GM21576 (cell line): ENCODE measurements around the gene MAP4K3.
"Not testable (repeated sequence)": the region's sequence is repeated elsewhere in the genome, so short reads cannot be mapped to it uniquely, and the experiment has no call there.

Source experiments
- ATAC-seq: cut with Tn5 transposase; IDR thresholded peaks from one replicate; pipeline ENCODE4 v1.9.1; 2021; ENCODE audit warnings: mild to moderate bottlenecking, moderate library complexity; ENCODE audit not compliant: unreplicated experiment

Gene MAP4K3

DNA sequence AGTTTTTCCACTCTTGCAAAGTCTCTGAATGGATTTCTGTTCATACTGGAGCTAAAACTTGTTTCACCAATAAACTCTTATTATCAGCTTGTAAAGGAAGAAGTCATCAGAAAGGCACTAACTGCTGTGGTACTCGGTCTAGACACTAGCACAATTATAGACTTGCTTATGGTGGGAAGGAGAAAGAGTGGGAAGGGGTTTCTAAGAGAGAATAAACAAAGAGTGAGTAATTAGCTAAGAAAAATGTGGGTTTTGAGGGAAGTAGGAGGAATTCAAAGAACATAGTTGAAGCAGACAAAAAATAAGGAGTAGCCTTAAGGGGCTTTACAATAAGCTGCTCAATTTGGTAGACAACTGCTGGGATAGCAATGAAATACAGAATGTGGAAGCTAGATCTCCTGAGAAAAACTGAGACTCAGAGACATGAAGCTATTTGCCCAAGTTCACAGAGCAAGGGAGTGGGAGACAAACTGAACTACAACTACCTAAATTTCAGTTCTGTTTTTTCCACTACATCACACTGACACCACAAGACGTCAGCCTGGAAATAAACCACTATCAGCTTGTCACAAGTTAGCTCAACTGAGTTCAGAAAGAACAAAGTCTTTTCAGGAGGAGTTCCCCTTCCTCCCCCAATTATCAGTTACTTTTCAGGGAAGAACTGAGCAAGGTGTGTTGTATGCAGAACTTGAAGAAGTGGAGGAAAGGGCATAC lies 59.7 kb downstream of the MAP4K3 start:
- peak; percentile 88 for ATAC-seq

DNA sequence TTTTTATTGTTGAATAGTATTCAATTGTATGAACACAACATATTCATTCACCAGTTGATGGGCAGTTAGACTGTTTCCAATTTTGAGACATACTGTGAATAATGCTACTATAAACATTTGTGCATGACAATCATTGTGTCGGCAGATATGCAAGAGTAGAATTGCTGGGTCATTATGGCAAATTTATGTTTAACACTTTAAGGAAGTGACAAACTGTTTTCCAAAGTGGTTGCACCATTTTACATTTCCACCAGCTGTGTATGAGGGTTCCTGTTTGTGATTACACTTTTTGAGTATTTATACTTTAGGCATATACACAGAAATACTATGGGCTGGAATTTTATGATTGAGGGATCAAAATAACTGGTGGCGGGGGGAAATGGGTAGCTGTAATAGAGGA lies 61.2 kb downstream of the MAP4K3 start:
- no peak for ATAC-seq

DNA sequence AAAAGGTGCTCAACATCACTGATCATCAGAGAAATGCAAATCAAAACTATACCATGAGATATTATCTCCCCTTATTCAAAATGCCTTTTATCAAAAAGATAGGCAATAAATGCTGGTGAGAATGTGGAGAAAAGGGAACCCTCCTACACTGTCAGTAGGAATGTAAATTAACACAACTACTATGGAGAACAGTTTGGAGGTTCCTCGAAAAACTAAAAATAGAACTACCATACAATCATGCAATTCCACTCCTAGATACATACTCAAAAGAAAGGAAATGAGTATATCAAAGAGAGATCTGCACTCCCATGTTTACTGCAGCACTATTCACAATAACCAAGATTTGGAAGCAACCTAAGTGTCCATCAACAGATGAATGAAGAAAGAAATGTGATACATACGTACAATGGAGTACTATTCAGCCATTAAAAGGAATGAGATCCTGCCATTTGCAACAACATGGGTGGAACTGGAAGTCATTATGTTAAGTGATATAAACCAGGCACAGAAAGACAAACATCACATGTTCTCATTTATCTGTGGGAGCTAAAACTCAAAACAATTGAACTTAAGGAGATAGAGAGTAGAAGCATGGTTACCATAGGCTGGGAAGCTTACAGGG lies 63.8 kb downstream of the MAP4K3 start:
- no peak for ATAC-seq

DNA sequence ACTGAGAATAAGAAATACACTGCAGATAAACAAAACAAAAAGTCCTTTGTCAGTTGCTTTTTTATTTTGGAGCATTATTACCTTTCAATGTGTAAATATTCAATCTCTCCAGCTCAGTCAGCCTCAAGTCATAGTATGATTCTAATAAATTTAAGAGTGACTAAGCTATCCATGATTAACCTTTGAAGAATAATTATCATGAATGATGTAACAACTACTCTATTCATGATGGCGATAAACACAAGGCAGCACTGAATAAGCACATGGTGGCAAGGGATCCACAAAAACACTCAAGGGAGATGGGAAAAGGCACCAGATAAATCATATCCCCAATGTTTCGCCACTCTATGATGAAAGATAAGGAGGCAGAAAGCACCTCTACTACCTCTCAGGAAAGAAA lies 67.0 kb downstream of the MAP4K3 start:
- no peak for ATAC-seq

DNA sequence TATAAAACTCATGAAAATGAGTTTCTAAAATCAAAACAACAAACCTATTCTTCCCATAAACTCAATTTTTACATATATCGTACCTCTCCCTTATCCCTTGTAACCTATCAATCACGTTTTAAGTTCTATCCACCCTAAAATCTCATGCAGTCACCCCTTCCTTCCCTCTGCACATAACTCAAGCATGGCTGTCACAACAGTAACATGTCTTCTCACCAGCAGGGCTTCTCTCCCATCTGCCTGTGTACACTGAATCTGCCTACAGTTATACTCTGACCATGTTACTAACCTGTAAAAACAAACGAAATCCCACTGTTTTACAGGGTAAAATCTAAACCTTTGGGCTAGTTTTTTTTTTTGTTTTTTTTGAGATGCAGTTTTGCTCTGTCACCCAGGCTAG lies 68.2 kb downstream of the MAP4K3 start:
- ATAC-seq = no peak

DNA sequence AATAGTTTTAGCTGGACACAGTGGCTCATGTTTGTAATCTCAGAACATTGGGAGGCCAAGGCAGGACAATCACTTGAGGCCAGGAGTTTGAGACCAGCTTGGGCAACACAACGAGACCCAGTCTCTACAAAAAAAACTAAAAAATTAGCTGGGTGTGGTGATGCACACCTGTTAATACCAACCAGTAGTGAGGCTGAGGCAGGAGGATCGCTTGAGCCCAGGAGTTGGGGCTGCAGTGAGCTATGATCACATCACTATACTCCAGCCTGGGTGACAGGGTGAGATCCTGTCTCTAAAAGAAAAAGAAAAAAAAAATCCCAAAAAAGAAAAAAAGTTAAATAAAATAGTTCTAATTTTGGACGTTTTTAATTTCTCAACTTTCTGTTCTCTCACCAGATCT lies 68.7 kb downstream of the MAP4K3 start:
- no peak for ATAC-seq

DNA sequence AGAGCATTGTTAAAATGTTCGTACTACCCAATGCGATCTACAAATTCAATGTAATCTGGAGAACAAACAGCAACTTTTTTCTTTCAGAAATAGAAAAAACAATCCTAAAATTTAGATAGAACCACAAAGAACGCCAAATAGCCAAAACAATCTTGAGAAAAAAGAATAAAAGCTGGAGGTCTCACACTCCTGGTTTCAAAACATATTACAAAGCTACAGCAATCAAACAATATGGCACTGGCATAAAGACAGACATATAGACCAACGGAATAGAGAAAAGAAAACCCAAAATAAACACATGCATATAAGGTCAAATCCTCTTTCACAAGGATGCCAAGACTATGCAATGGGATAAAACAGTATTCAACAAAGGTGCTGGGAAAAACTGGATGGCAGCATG lies 74.5 kb downstream of the MAP4K3 start:
- no peak for ATAC-seq

DNA sequence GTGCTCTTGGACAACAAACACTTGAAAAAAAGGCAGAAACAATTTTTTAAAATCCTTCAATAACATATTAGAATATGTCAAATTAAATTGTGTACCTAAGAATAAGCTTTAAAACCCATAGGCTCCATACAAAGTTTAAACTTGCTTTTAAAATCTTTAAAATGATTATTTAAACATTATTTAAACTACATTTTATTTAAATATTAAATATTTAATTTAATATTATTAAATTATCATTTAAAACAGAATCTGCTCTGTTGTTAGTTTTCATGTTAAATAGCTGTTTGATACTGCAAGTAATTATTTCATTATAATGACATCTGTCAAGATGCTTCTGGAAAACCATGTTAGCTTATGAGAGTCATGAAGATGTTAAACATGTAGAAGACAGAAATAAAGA lies 75.6 kb downstream of the MAP4K3 start:
- no peak for ATAC-seq

DNA sequence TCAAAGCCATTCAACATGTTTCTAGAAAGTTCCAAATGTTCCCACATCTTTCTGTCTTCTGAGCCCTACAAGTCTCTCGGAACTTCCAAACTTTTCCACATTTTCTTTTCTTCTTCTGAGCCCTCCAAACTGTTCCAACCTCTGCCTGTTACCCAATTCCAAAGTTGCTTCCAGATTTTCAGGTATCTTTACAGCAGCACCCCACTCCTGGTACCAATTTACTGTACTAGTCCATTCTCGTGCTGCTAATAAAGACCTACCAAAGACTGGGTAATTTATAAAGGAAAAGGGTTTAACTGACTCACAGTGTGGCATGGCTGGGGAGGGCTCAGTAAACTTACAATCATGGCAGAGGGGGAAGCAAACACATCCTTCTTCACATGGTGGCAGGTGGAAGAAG lies 76.7 kb downstream of the MAP4K3 start:
- ATAC-seq = not testable (repeated sequence)

DNA sequence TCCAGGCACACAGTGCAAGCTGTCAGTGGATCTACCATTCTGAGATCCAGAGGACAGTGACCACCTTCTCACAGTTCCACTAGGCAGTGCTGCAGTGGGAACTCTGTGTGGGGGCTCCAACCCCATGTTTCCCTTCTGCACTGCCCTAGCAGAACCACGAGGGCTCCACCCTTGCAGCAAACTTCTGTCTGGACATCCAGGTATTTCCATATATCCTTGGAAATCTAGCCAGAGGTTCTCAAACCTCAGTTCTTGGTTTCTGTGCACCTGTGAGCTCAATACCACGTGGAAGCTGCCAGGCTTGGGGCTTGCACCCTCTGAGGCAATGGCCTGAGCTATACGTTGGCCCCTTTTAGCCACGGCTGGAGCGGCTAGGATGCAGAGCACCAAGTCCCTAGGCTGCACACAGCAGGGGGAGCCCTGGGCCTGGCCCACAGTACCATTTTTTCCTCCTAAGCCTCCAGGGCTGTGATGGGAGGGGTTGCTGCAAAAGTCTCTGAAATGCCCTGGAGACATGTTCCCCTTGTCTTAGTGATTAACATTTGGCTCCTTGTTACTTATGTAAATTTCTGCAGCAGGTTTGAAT lies 77.5 kb downstream of the MAP4K3 start:
- ATAC-seq = no peak

DNA sequence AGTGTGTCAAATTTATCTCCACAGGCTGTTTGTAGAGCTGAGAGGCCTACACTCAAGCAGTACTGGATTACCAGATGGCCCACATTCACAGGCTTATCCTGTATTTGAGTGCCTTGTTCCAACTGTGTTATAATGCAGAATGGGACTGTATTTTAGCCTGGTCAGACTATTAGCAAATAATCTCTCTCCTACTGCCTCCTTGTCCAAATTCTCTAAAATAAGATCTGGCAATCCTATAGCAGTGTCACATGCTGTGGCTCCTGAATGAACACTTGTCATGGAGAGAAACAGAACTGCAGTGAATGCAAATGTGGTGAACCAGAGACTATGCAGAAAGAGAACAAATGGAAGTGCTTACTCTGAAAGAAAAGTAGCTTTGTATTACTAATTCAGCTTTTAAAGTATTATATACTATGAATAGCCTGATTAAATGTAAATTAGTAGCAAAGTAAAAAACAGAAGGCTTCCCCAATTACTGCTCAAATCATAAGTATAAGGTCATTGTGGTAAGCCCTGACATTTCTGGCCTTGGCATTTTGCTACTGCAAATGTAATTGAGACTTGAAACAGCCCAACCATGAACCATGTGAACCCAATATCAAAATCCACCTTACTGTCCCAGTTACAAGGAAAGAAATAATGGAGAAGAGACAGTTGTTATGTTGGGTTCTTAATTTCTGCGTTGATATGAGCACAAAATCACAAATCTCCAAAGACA lies 80.0 kb downstream of the MAP4K3 start:
- ATAC-seq = no peak

DNA sequence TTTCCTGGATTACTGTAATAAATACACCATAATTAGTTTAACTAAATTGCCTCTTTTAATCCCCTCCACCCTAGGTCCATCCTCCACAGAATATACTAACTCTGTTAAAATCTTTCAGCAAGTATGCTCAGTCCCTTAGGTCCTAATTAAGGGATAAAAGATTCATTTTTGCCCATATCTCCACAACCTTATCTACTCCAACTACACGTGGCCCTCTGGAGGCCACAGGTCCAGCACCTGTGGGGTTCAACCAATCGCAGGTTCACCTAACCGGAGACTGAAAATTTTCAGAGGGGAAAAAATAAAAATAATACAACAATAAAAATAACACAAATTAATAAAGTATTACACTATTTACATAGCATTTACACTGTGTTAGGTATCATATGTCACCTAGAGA lies 86.4 kb downstream of the MAP4K3 start:
- no peak for ATAC-seq

DNA sequence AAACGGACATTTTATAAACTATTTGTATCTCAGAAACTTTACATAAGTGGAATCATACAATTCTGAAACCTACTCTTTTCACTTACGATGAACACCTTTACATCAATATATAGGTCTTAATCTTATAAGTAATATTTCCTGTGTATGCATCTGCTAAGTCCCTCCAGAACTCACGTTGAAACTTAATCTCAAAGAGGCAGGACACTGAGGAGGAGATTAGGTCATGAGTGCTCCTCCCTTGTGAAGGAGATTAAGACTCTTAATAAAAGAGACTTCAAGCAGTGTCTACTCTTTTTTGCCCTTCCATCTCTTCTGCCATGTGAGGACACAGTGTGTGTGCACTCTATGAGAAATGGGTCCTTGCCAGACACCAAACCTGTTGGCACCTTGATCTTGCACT lies 98.6 kb downstream of the MAP4K3 start:
- no peak for ATAC-seq

DNA sequence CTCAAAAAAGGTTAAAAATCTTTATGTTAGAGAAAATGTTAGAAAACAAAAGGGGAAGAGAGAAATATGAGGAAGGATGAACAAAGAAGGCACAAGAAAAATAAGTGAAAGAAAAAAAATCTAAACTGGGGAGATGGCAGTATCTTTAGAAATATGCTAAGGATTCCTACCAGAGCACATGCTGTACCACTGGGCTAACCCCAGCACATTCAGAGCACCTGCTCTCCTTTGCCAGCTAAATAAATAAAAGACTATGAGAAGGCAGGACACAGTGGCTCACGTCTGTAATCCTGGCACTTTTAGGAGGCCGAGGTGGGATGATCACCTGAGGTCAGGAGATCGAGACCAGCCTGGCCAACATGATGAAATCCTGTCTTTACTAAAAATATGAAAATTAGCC lies 101.2 kb downstream of the MAP4K3 start:
- no peak for ATAC-seq

DNA sequence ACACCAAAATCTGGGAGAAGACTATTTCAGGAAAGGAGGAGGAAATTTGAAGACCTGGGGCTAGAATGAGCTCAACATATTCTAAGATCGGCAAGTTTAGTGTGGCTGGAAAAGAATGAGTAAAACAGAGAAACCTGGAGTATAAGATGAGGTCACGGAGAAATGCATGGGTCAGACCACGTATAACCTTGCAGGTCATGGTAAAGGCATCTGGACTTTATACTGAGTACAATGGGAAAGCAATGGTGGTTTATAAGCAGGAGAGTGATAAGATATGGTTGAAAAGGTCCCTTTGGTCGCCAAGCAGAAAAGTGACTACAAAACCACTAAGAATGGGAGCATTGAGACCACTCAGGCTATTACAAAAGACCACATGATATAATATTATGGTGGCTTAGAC lies 102.1 kb downstream of the MAP4K3 start:
- ATAC-seq = no peak

DNA sequence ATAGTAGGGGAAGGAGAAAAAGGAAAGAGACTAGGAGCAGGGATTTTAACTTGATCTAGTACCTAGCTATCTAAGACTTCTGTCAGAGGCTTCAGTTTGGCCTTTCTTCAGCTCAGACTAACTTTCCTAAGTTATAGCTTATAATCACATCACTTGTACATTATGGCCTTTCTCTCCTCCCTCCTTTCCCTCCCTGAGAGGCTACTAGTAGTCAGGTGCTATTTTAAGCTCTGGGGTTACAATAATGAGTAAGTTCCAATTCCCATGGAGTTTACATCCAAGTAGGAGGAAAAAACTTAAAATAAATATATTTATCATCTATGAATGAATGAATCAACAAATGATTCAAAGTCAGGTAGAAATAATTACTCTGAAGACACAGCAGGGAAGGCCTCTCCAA lies 102.6 kb downstream of the MAP4K3 start:
- no peak for ATAC-seq

DNA sequence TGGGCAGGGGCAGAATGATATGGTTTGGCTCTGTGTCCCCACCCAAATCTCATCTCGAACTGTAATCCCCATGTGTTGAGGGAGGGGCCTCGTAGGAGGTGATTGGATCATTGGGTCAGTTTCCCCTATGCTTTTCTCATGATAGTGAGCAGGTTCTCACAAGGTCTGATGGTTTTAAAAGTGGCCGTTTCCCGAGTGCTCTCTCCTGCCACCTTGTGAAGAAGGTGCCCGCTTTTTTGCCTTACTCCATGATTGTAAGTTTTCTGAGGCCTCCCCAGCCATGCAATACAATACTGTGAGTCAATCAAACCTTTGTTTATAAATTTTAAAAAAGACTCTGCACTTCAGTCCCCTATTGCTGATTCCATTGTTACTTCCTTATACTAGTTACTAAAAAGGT lies 110.4 kb downstream of the MAP4K3 start:
- ATAC-seq = no peak

DNA sequence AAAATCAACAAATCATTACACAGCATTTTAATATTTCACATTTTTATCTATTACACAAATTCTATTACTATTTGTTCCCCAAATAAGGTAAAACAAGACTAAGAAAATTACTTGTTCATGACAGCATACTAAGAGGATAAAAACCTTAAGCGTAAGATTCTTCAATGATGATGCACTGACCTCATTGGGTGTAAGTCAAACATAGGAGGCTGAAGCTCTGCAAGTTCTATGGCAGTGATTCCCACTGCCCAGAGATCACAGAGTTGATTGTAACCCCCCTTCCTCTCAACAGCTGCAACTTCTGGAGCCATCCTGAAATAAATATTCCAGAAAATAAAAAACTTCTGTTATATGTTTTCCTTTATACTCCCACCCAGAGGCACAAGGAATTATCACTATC lies 111.1 kb downstream of the MAP4K3 start:
- no peak for ATAC-seq

DNA sequence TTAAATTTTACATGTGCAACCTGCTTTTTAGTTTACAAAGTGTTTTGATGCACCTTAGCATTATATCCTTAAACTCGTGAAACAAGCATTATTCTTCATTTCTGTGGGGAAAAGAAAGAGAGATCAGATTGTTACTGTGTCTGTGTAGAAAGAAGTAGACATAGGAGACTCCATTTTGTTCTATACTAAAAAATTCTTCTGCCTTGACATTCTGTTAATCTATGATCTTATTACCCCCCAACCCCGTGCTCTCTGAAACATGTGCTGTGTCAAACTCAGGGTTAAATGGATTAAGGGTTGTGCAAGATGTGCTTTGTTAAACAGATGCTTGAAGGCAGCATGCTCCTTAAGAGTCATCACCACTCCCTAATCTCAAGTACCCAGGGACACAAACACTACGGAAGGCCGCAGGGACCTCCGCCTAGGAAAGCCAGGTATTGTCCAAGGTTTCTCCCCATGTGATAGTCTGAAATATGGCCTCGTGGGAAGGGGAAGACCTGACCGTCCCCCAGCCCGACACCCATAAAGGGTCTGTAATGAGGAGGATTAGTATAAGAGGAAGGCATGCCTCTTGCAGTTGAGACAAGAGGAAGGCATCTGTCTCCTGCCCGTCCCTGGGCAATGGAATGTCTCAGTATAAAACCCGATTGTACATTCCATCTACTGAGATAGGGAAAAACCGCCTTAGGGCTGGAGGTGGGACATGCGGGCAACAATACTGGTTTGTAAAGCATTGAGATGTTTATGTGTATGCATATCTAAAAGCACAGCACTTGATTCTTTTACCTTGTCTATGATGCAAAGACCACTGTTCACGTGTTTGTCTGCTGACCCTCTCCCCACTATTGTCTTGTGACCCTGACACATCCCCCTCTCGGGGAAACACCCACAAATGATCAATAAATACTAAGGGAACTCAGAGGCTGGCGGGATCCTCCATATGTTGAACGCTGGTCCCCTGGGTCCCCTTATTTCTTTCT lies 115.7 kb downstream of the MAP4K3 start:
- not testable (repeated sequence) for ATAC-seq

DNA sequence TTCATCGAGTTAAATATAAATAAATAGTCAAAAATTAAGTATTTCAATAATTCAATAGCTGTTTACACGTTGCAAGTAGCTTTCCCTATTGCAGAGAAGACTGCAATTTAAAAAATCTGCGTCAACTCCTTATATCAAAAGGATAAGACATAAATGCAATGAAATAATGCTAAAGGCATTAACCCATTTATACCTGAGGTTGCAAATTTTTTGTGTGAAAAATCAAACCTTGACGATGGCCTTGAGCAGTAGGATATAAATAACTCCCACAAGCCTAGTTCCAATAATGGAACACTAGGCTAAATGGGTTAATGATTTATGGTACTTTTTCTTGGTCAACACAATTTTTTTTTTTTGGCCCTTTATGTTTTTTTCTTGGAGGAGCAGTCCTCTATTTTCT lies 116.9 kb downstream of the MAP4K3 start:
- ATAC-seq = no peak

DNA sequence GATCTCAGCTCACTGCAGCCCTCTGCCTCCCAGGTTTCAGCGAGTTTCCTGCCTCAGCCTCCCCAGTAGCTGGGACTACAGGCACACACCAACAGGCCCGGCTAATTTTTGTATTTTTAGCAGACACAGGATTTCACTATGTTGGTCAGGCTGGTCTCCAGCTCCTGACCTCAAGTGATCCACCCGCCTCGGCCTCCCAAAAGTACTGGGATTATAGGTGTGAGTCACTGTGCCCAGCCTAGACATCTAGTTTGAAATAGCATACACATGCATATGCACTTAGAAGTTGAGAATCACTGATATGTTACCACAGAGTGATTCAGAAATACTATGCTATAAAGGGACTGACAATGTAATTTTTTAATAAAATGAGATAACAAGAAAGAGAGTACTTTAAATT lies 123.5 kb downstream of the MAP4K3 start:
- no peak for ATAC-seq
